Neuron (in vitro differentiated cells): ENCODE results near the gene MED8.

Experiments used
- H2AFZ ChIP-seq: one replicate; pipeline ENCODE4 v1.6.1; 2013; ENCODE audit warnings: low read depth, mild to moderate bottlenecking, inconsistent platforms, low read length, moderate library complexity
- H3K27me3 ChIP-seq: one replicate; pipeline ENCODE4 v1.6.1; 2013; ENCODE audit warnings: low read length; ENCODE audit not compliant: insufficient read depth
- H3K36me3 ChIP-seq: one replicate; pipeline ENCODE4 v1.6.1; 2013; ENCODE audit warnings: low read length; ENCODE audit not compliant: insufficient read depth
- H3K4me1 ChIP-seq: one replicate; pipeline ENCODE4 v1.6.1; 2013; ENCODE audit warnings: low read length; ENCODE audit not compliant: insufficient read depth
- H3K4me3 ChIP-seq: 2 replicates; pipeline ENCODE4 v1.5.1; 2013; ENCODE audit warnings: mild to moderate bottlenecking, low read length, moderate library complexity
- H3K9me3 ChIP-seq: one replicate; pipeline ENCODE4 v1.6.1; 2013; ENCODE audit warnings: low read length

MED8 gene

DNA sequence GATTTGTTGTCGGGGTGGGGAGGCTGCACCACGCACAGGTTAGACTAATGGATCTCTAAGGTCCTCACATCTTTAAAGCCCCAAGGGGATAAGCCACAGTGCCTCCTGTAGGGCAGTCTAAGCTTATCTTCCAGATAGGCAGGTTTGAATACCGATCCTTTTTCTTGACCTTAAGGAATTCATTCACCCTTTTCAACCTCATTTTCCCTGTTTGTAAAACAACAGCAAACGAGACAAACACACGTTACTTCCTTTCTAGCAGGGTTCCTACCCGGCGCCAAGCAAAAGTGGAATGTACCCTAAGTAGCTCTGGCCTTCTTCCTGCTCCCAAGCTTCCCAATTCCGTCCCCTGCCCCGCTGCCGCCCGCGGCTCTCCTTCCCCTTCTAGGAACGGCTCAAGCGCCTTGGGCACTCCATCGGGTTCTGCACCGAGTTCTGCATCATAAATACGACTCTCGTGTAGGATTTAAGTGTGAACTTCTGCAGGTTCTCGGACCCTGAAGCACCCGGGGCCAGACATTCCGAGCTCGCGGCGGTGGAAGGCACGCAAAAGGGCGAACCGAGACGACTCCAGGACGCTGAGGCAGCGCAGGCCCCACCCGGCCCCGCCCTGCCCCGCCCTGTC is 31.4 kb downstream of the MED8 start:
- no peaks in the 10 kb centered on the region for H3K9me3 ChIP-seq
- peaks cover 31% of the 10 kb centered on the region for H3K4me1 ChIP-seq
- peak overlapping the region; percentile 93 for H3K4me3 ChIP-seq
- peaks cover 28% of the 10 kb centered on the region for H3K36me3 ChIP-seq
- peak overlapping the region; percentile 94 for H2AFZ ChIP-seq
- no peaks in the 10 kb centered on the region for H3K27me3 ChIP-seq

DNA sequence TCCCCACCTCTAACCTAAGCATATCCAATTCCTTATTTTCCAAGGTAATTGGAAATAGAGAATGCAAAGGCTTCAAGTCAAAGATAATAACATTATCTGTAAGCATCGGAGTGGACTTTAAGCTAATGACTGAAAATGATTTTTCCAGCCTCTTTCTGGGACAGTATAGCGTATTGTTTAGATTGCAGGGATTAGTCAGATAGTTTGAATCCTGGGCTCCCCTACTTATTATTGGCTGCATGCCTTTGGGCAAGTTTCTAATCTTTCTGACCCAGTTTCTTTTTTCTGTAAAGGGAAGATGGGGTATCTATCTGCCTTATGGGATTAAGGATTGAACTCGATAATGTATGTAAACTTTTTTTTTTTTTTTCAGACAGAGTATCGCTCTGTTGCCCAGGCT is 32.3 kb downstream of the MED8 start:
- Histone ChIP-seq H3K27me3 (no peaks in the 10 kb centered on the region), H3K9me3 (no peaks in the 10 kb centered on the region), H3K36me3 (peaks cover 24% of the 10 kb centered on the region), H3K4me3 (no peak overlapping the region), H3K4me1 (peaks cover 29% of the 10 kb centered on the region), H2AFZ (no peak overlapping the region)

DNA sequence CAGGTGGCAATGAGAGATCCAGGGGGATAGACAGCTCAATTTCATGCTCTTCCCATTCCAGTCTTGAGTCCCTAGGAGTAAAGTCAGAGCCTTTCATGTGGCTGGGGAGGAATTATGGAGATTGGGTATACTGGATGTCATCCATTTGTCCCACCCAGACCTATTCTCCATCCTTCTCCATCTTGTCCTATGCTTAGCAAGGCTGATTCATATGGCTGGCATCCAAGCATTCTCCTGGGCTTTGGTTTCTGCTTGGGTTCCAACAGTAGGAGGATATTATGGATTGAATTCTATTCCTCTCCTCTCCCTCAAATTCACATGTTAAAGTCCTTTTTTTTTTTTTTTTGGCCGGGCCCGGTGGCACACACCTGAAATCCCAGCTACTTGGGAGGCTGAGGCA is 34.7 kb downstream of the MED8 start:
- no peak overlapping the region for H3K4me3 ChIP-seq
- no peak overlapping the region for H2AFZ ChIP-seq
- H3K27me3 ChIP-seq, result no peaks in the 10 kb centered on the region
- no peaks in the 10 kb centered on the region for H3K9me3 ChIP-seq
- peaks cover 12% of the 10 kb centered on the region for H3K4me1 ChIP-seq
- peaks cover under 1% of the 10 kb centered on the region for H3K36me3 ChIP-seq

DNA sequence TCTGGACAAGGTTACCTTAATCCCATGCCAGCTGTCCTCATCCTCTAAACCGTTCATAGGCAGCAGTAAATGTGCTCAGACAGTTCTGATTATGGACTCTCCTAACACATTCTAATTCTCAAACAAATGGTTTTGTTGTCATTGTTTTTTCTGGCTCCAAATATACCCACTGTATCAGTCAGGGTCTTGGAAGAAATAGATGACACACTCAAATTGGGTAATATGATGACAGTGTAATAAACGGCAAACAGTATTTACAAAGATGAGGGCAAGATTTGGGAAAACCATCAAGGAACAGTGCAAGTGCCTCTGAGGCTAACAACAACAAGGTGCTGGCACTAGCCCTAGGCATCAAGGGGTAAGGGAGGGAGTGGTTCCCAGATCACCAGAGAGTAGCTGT is 35.1 kb downstream of the MED8 start:
- peaks cover 12% of the 10 kb centered on the region for H3K4me1 ChIP-seq
- no peaks in the 10 kb centered on the region for H3K9me3 ChIP-seq
- H3K27me3 ChIP-seq, result peaks cover 2% of the 10 kb centered on the region
- H3K36me3 ChIP-seq, result no peaks in the 10 kb centered on the region
- H3K4me3 ChIP-seq, result no peak overlapping the region
- H2AFZ ChIP-seq, result no peak overlapping the region

DNA sequence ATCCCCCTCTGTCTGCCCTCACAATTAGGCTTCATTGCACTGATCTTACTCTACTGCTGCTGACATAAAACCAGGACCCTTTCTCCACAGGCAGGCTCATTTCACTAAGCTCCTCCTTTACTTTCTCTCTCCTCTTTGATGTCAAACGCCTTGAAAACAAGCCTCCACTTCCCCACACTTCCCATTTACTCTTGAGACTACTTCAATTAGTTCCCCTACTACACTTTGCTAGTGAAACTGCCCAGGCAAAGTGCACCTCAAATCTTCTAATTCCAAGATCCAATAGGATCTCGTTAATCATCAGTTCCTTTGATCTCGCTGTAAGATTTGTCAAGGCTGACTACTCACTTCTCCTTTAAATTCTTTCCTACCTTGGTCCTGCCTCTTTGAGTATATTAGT is 36.7 kb downstream of the MED8 start:
- H3K4me3 ChIP-seq, result no peak overlapping the region
- H3K36me3 ChIP-seq, result no peaks in the 10 kb centered on the region
- H3K27me3 ChIP-seq, result peaks cover 11% of the 10 kb centered on the region
- peaks cover 13% of the 10 kb centered on the region for H3K4me1 ChIP-seq
- no peak overlapping the region for H2AFZ ChIP-seq
- no peaks in the 10 kb centered on the region for H3K9me3 ChIP-seq

DNA sequence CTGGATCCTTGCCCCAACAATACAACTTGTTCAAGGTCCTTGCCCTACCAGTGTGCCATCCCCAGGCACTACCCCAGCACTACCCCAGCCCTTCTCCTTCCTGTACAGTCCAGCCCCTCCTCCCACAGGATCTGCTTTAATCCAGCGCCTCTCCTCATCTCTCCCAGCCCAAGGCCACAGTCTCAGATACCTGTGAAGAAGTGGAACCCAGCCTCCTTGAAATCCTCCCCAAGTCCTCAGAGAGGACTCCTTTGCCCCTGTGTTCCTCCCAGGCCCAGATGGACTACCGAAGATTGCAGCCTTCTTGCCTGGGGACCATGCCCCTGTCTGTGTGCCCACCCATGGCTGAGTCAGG is 37.3 kb downstream of the MED8 start:
- Histone ChIP-seq H3K9me3 (no peaks in the 10 kb centered on the region), H2AFZ (no peak overlapping the region), H3K4me1 (peaks cover 11% of the 10 kb centered on the region), H3K4me3 (no peak overlapping the region), H3K36me3 (no peaks in the 10 kb centered on the region), H3K27me3 (peaks cover 16% of the 10 kb centered on the region)

DNA sequence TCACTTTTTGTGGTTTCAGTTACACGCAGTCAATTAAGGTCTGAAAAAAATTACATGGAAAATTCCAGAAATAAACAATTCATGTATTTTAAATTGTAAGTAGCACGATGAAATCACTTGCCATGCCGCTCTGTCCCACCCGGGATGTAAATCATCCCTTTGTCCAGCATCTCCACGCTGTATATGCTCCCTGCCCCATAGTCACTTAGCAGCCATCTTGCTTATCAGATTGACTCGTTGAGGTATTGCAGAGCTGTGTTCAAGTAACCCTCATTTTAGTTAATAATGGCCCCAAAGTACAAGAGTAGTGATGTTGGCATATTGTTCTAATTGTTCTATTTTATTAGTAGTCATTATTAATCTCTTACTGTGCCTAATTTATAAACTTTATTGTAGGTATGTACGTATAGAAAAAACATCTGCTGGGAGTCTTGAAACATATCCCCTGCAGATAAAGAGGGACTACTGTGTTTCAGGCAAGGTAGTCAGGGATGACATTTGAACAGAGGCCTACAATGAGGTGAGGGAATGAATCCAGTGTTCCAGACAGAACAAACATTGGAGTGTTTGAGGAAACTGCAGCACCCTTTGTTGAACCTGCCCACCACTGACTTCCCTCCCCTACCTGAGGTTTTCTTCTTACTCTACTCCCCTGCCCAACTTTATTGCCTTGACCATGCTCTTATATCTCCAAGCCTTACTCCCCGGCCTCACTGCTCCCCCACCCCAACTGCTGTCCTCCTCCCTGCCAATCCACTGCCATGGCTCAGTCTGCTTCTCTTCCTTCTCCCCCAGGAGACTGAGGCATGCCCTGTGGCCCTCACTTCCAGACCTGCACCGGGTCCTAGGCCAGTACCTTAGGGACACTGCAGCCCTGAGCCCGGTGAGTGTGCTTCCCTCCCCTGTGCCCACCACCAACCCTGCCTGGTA is 37.9 kb downstream of the MED8 start:
- H3K4me3 ChIP-seq, result no peak overlapping the region
- H3K9me3 ChIP-seq, result no peaks in the 10 kb centered on the region
- H3K27me3 ChIP-seq, result peaks cover 22% of the 10 kb centered on the region
- no peaks in the 10 kb centered on the region for H3K36me3 ChIP-seq
- peaks cover 11% of the 10 kb centered on the region for H3K4me1 ChIP-seq
- H2AFZ ChIP-seq, result no peak overlapping the region

DNA sequence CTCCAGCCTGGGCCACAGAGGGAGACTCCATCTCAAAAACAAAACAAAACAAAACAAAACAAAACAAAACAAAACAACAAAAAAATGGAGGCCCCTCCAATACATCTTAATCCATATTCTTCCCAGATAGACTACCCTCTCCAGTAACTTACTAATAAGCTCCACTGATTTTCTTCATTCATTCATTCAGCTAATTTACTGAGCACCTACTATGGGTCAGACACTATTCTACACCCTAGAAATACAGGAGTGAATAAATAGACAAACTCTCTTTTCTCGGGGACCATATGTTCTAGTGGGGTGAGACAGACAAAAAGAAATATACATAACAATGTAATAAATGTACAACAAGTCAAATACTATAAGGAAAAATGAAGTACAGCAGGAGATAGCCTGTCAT is 38.6 kb downstream of the MED8 start:
- Histone ChIP-seq H3K36me3 (no peaks in the 10 kb centered on the region), H3K9me3 (no peaks in the 10 kb centered on the region), H3K4me1 (peaks cover 11% of the 10 kb centered on the region), H3K27me3 (peaks cover 22% of the 10 kb centered on the region), H3K4me3 (no peak overlapping the region), H2AFZ (no peak overlapping the region)

DNA sequence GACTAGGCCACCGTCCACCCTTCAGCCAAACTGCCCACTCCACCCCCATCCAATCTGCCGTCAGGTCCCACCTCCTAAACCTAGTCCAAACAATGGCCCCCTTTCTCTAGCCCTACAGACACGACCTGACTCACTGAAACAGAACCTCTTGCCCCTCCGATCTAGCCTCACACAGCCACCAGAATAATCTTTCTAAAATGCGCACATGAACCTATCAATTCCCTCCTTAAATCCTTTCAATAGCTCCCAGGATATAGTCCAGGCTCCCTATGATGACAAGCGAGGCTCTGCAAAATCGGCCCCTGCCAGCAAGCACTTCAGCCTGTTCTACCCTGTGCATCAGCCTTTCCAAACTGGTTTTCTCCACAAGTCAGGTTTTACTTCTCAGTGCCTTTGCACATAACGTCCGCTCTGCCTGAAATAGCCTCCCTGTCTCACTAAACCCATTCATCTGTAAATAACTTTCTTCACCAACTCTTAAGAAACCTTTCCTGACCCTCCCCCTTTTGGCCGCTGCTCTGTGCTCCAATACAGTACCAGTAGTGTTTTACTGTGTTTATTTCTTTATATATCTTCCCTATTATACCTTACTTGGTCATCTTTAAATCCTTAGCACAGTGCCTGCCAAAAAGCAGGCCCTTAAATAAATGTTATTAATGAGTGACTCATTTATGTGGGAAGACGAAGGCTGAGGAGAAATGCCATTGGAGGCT is 39.9 kb downstream of the MED8 start:
- peak overlapping the region; percentile 95 for H2AFZ ChIP-seq
- H3K36me3 ChIP-seq, result no peaks in the 10 kb centered on the region
- peaks cover 22% of the 10 kb centered on the region for H3K27me3 ChIP-seq
- peak overlapping the region; percentile 45 for H3K4me3 ChIP-seq
- peaks cover 11% of the 10 kb centered on the region for H3K4me1 ChIP-seq
- no peaks in the 10 kb centered on the region for H3K9me3 ChIP-seq

DNA sequence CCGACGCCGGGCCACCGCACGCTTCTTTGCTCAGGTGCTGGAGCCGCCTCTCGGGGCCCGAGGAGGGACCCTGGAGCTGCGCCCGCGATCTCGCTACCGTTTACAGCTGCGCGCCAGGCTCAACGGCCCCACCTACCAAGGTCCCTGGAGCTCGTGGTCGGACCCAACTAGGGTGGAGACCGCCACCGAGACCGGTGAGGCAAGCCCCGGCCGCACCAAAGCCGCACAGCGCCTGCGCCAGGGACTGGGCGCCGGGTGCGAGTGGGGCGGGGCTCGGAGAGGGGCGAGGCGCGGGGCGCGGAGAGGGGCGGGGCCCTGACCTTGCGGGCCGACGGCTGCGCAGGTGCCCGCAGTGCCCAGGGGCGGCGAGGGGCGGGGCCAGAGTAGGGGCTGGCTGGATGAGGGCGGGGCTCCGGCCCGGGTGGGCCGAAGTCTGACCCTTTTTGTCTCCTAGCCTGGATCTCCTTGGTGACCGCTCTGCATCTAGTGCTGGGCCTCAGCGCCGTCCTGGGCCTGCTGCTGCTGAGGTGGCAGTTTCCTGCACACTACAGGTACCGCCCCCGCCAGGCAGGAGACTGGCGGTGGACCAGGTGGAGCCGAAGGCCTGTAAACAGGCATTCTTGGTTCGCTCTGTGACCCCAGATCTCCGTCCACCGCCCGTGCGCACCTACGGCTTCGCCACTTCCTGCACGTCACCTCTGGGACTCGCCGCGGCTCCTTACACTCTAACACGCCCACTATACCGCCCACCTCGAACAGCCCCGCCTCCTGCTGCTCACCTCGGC is 40.6 kb downstream of the MED8 start:
- Histone ChIP-seq H3K9me3 (no peaks in the 10 kb centered on the region), H2AFZ (peak overlapping the region; percentile 95)

DNA sequence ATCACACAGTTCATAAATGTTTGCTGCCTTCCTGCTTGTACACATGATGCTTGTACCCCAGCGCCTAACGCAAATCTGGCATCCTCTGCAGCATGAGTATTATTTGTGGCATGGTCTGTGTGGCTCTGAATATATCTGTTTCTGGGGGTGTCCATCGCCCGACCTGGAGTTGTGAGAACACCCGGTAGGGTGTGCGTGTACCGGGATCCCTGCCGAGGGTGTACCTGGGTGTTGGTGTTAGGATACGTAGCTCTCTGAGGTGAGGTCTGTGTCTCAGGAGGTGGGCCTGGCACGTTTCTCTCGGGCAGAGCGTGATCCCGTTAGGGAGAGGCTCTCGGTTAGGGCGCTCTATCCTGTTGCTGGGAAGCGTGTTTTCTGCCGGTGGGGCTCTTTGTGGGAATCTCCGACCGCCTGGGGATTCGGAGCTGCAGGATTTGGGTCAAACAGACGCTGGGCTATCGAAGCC is 41.2 kb downstream of the MED8 start:
- H3K9me3 ChIP-seq, result no peaks in the 10 kb centered on the region
- H3K36me3 ChIP-seq, result no peaks in the 10 kb centered on the region
- peak overlapping the region; percentile 95 for H2AFZ ChIP-seq
- peaks cover 11% of the 10 kb centered on the region for H3K4me1 ChIP-seq
- H3K27me3 ChIP-seq, result peaks cover 26% of the 10 kb centered on the region
- H3K4me3 ChIP-seq, result peak overlapping the region; percentile 34

More for the DNA sequence above, 40.6 kb downstream of the MED8 start:
- H3K4me1 ChIP-seq, result peaks cover 11% of the 10 kb centered on the region
- H3K4me3 ChIP-seq, result peak overlapping the region; percentile 45
- H3K27me3 ChIP-seq, result peaks cover 25% of the 10 kb centered on the region
- H3K36me3 ChIP-seq, result no peaks in the 10 kb centered on the region

DNA sequence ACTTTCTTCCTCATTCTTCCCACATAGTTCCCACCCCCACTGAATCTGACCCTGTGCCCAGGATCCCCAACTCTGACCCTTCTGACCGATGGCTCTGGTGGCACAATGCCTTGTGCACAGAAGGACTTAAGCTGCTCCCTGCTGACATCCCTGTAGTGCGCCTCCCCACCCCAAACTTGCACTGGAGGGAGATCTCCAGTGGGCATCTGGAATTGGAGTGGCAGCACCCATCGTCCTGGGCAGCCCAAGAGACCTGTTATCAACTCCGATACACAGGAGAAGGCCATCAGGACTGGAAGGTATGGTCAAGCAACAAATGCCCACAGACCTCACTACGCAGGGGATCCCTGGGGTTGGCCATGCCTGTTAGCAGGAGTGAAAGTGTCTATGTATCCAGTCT is 43.0 kb downstream of the MED8 start:
- H3K4me1 ChIP-seq, result peaks cover 11% of the 10 kb centered on the region
- no peaks in the 10 kb centered on the region for H3K9me3 ChIP-seq
- no peaks in the 10 kb centered on the region for H3K36me3 ChIP-seq
- H3K27me3 ChIP-seq, result peaks cover 26% of the 10 kb centered on the region
- H2AFZ ChIP-seq, result no peak overlapping the region
- H3K4me3 ChIP-seq, result no peak overlapping the region
